ENCODE results near the gene PLK5.
"Not testable (repeated sequence)": the region's sequence is repeated elsewhere in the genome, so short reads cannot be mapped to it uniquely, and the experiment has no call there.

The PLK5 gene

GRCh38 chr19:1526979-1527649, 3.2 kb downstream of the PLK5 start:
- no peak for DNase-seq

- DNase-seq: no peak
Measured at GRCh38 chr19:1527650-1528309, 3.9 kb downstream of the PLK5 start.

DNA sequence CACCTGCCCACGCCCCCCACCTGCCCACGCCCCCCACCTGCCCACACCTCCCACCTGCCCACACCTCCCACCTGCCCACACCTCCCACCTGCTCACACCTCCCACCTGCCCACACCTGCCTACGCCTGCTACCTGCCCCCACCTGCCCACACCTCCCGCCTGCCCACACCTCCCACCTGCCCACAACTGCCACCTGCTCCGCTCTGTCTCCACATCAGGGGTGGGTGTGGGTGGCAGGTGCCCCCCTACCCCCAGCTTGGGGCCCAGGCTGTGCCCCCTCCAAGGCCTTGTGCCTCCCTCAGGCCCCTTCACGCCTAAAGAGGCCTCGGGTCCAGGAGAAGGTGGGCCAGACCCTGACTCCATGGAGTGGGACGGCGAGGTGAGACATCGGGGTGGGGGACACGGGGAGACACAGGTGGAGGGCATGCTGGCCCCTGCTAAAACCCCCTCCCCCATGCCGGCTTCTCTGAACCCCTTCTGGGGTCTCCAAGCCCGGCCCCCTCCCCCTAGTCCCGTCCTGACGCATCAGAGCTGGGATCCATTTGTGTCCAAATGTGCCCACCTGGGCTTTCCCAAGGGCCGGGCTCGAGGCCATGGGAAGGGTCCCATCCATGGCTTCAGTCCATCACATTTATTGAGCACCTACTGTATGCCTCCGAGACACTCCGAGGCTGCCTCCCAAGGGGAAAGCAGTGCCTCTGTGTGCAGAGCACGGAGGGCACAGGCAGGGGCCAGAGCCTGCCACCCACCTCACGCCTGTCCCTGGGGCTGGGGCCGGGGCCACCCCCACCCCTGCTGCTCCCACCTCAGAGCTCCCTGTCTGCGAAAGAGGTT, 4.9 kb downstream of the PLK5 start:
- DNase-seq: no peak

DNA sequence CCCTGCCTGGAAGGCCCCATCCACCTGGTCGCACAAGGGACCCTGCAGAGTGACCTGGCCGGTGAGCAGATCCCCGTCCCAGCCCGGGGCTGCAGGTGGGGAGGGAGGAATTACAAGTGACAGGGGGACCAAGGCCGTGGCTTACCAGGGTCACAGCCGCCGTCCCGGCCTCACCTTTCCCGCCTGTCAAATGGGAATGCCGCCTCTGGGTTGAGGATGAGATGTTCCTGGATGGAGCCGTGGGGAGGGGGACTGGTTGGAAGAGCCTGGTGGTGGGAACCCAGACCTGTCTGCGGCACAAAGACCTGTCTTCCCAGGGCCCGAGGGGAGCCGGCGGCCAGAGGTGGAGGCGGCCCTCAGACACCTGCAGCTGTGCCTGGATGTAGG, 5.5 kb downstream of the PLK5 start:
- no peak for DNase-seq

- not testable (repeated sequence) for DNase-seq
Measured at GRCh38 chr19:1530856-1531255, 7.0 kb downstream of the PLK5 start.

GRCh38 chr19:1531587-1531986, 7.7 kb downstream of the PLK5 start:
- no peak for DNase-seq

- DNase-seq: no peak
Measured at GRCh38 chr19:1532003-1532402, 8.1 kb downstream of the PLK5 start.

DNA sequence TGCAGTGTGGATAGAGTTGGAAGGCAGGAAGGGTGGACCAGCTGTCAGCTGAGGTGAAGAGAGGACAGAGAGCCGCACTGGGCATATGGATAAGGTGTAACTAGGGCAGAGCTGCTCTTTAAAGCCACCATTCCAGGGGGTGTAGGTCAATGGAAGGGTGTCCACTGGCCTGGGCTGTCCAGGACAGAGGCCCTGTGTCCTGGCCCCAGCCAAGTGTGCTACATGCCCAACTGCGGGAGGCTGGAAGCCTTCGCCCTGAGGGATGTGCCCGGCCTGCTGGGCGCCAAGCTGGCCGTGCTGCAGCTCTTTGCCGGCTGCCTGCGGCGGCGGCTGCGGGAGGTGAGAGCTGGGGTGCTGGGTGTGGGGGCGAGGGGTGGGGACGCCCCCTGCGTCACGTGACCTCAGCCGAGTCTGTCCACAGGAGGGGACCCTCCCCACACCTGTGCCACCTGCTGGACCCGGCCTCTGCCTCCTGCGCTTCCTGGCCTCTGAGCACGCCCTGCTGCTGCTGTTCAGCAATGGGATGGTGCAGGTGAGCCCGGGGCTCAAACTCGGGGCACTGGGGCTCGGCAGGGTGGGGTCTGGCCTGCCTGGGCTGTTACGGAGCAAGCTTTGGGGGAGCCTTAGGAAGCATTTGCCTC, 9.8 kb downstream of the PLK5 start:
- DNase-seq: no peak

DNA sequence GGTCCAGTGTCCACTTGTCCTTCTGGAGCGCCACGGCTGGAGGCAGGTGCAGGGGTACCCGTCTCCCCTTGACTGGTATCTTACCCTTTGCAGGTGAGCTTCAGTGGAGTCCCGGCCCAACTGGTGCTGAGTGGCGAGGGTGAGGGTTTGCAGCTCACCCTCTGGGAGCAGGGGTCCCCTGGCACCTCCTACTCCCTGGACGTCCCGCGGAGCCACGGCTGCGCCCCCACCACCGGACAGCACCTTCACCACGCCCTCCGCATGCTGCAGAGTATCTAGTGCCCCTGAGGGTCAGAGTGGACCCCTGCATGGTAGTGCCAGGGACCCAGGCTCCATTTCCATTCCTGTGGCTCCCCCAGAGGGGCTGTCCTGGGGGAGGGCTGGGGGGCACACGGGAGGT, 11.1 kb downstream of the PLK5 start:
- DNase-seq: no peak

DNA sequence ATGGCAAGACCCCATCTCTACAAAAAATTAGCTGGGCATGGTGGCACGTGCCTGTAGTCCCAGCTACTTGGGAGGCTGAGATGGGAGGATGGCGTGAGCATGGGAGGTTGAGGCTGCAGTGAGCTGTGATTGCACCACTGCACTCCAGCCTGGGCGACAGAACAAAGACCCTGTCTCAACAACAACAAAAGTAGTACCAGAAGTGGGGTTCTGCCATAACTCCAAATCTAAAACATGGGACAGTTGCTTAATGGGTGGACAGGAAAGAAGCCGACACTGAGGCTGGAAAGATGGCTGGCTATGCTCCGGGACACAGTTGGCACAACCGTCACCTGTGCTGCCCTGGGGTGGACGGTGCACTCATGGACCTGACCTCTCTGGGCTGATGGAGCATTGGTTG, 11.8 kb downstream of the PLK5 start:
- not testable (repeated sequence) for DNase-seq

DNA sequence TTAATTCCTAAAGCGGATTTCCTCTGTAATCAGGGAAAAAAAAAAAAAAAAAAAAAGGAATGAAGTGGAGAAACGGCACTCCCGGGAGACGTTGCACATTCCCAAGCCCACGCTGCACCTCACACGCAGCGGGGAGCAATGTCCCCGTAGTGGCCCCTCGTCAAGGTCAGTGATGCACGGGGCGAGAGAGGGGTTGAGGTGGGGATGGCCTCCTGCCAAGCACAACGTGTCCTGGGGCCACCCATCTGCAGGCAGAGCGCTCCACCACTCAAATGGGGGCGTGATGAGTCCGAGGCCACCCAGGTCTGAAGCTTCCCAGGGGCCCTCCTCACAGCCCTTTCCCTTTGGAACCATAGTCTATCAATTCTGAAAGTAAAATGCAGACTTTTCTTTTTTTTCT, 15.1 kb downstream of the PLK5 start:
- no peak for DNase-seq

- not testable (repeated sequence) for DNase-seq
Measured at GRCh38 chr19:1539749-1540148, 15.9 kb downstream of the PLK5 start.

DNA sequence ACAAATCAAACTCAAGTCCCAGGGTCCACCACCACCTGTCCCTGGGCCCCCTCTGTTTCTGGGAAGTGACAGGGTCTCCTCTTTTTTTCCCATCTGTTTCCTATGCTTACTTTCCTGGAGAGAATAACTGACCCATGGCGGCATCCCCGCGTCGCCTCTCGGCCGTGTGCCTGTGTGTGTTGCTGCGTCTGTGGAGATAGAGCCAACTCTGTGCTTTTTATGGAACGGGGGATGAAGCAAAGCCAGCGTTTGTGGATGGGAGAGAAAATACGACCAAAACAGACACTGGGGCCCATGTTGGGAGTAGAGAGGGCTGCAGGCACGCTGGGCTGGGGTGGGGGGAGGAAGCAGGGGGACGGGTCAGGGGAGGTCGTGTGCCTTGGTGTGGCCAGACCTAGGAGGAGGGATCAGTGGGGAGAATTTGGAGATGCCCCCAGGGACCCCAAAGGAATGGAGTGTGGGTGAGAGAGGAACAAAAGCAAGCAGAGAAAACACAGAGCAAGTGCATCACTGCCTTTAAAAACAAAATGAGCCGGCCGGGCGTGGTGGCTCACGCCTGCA, 16.6 kb downstream of the PLK5 start:
- DNase-seq: no peak

GRCh38 chr19:1549332-1549945, 25.6 kb downstream of the PLK5 start:
- no peak for DNase-seq

GRCh38 chr19:1551068-1552040, 27.5 kb downstream of the PLK5 start:
- no peak for DNase-seq

DNA sequence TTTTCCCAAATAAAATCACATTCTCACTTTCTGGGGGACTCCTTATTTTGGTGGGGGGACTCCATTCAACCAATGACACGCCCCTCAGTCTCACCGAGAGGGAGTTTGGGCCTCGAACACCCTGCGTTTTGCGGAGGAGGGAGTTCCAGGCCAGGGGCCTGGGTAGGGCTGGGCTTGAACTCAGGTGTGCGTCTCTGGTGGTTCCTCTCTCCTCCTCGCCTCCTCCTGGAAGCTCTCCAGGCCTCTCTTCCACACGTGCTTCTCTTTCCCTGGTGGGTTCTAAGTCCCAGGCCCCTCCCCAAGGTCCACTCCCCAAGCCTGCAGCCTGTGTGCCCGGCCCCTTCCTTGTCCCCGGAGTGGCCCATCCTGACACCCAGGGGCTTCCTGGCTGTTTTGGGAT, 29.5 kb downstream of the PLK5 start:
- no peak for DNase-seq

DNA sequence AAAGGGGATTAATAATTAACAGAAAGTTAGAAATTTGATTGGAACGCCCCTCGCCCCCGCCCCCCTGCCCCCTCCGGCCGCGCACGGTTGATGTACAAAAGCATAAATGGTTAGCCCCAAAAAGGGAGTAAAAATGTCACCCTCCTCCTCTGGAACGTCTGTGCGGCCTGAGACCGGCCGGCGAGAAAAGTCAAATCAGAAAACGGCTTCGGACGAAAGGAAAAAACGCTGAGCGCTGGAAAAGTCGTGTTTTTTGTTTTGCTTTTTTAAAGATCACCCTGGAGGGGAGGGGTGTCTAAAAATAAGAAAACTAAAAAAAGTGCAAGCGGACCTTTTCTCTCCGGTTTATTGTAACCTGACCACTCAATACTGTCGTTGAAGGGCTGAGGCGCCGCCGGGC, 31.1 kb downstream of the PLK5 start:
- DNase-seq: no peak

- no peak for DNase-seq
Measured at GRCh38 chr19:1555487-1556389, 31.9 kb downstream of the PLK5 start.

DNA sequence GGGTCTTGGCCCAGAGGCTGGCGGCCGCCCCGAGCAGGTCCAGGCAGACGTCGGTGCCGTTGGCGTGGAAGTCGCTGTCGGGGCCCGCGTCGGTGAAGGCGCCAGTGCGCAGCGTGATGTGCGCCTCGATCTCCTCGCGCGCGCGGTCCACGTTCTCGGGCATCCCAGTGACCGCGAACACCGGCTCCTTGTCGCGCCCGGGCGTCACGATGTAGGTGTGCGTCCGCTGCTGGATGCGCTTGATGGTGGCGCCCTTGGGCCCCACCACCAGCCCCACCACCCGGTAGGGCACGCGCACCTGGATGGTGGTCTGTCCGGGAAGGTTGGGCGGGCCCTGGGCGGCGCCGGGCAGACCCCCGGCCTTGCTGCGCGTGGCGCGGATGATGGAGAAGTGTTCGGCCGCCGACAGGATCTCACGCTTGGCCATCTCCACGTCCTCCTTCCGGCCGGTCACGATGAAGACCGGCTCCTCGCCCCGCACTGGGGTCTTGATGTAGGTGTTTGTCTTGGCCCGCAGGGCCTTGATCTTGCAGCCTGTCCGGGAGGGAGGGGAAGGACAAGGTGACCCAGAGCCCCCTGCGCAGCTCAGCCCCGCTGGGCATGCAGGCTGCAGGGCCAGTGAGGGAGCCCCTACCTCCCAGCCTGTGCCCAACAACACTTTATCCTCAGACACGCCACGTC, 32.7 kb downstream of the PLK5 start:
- DNase-seq: no peak

DNA sequence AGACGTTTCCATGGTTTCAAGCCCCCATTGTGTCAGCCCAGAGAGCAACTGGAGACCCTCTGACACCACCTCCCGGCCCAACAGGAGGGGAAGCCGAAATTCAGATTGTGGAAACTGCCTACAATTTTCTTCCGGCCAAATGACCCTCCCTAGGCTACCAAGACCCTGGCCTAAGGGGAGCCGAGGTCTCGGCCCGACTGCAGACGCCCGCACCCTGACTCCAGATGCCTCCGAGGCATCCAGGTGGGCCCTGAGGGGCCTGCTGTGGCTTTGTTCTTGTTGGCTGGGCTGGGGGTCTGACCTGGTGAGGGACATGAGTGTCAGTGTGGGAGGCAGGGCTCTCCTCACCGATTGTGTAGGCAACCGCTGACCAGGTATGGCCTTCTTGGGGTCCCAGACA, 34.7 kb downstream of the PLK5 start:
- DNase-seq: no peak
